GM12892 (cell line): ENCODE results near the gene TRIM5.
"Not testable (repeated sequence)": the region's sequence is repeated elsewhere in the genome, so short reads cannot be mapped to it uniquely, and the experiment has no call there.

Source experiments
- POLR2A ChIP-seq: IDR thresholded peaks from 2 replicates; pipeline ENCODE4 v1.6.1; 2011; ENCODE audit warnings: low read depth, low read length, control low read depth
- TAF1 ChIP-seq: IDR thresholded peaks from 2 replicates; pipeline ENCODE4 v1.6.1; 2011; ENCODE audit warnings: low read depth, mild to moderate bottlenecking, control low read depth, low read length, borderline replicate concordance

DNA sequence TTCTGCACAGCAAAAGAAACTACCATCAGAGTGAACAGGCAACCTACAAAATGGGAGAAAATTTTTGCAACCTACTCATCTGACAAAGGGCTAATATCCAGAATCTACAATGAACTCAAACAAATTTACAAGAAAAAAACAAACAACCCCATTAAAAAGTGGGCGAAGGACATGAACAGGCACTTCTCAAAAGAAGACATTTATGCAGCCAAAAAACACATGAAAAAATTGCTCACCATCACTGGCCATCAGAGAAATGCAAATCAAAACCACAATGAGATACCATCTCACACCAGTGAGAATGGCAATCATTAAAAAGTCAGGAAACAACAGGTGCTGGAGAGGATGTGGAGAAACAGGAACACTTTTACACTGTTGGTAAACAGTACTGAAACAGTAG is 31.6 kb upstream of the TRIM5 start:
- not testable (repeated sequence) for TF ChIP-seq TAF1, POLR2A
